Kidney (tissue), 14 donors: Measurements from ENCODE around the gene HMGN2. TPM values are rescaled to one million over a fixed set of nuclear protein-coding genes. Genes with fewer than 3 reads are reported as not detected.

Experiments used
- DNase-seq, 5 donors: peaks; one replicate each; pipeline ENCODE4 v3.0.0-alpha.2; 2013 to 2020
- FAIRE-seq: peaks from 2 replicates; lab custom pipeline; 2012; peaks lifted over from hg19 to GRCh38; lab: Jason Lieb, UNC
- H3K27ac ChIP-seq, 2 donors: one replicate each; pipeline ENCODE4 v1.7.0; 2013; ENCODE audit warnings: low read depth in 2 of 2, low read length in 2 of 2, inconsistent platforms in 1 of 2
- H3K27me3 ChIP-seq: one replicate; pipeline ENCODE4 v1.7.1; 2013; ENCODE audit warnings: low read length, inconsistent platforms; ENCODE audit not compliant: control insufficient read depth, insufficient read depth
- H3K36me3 ChIP-seq, 3 donors: one replicate each; pipeline versions ENCODE4 v1.7.0 to v1.7.1; 2013; ENCODE audit warnings: low read length in 3 of 3, control low read depth in 1 of 3, inconsistent platforms in 1 of 3; ENCODE audit not compliant: insufficient read depth in 3 of 3, control insufficient read depth in 2 of 3
- H3K4me1 ChIP-seq, 3 donors: one replicate each; pipeline versions ENCODE4 v1.7.0 to v1.7.1; 2013; ENCODE audit warnings: low read length in 3 of 3, inconsistent platforms in 1 of 3, low read depth in 1 of 3; ENCODE audit not compliant: control insufficient read depth in 2 of 3, insufficient read depth in 2 of 3
- H3K4me3 ChIP-seq, 3 donors: one replicate each; pipeline versions ENCODE4 v1.7.0 to v1.8.1; 2013; ENCODE audit warnings: low read length in 3 of 3, control low read depth in 1 of 3, inconsistent platforms in 1 of 3
- H3K9ac ChIP-seq, 3 donors: one replicate each; pipeline versions ENCODE4 v1.7.0 to v1.7.1; 2013; ENCODE audit warnings: low read length in 3 of 3, control low read depth in 1 of 3, inconsistent platforms in 1 of 3
- H3K9me3 ChIP-seq, 3 donors: one replicate each; pipeline versions ENCODE4 v1.7.0 to v1.7.1; 2013; ENCODE audit warnings: low read length in 3 of 3, control low read depth in 1 of 3, inconsistent platforms in 1 of 3; ENCODE audit not compliant: control insufficient read depth in 2 of 3, insufficient read depth in 1 of 3
- intact Hi-C: fragments of 100-400 bp; cut with DNase I; formaldehyde crosslinking; loops from one replicate; pipeline ENCODE4 v1.11.1; 2022
- polyA plus RNA-seq: library from polyadenylated mRNA; stranded (reverse); fragments of 350-450 nt; fragmentation: Illumina TruSeq; extraction: RNeasy Lipid Tissue Mini Kit (QIAGEN cat#74804); gene quantifications from one replicate; pipeline ENCODE4 v1.2.3, GENCODE V29; 2014; ENCODE audit warnings: low read depth, low replicate concordance; ENCODE audit not compliant: insufficient read depth
- total RNA-seq: library from RNA; stranded (reverse); fragmentation: NEBNext Ultra II Directional; extraction: Animal tissue kit (Norgen Biotek cat#: 25700); gene quantifications from one replicate; pipeline ENCODE4 v1.2.1, GENCODE V29; 2021
- TF ChIP-seq, protein P1 (sequence below): IDR thresholded peaks from 3 replicates; pipeline ENCODE4 v1.5.1; 2012; ENCODE audit warnings: mild to moderate bottlenecking, moderate library complexity, borderline replicate concordance; ENCODE audit not compliant: insufficient read depth; ENCODE audit errors: extremely low read depth
- donor health status: control.
- donor health status: control.
- donor health status: control.
- donor health status: control.
- donor health status: control.
- donor health status: DM: yes; HTN: yes; CAD: no.
- donor health status: Normal renal cell carcinoma (clear cell type).

HMGN2 gene
- total and polyA plus RNA-seq, 2 donors from 2014 or later, result 362 to 413 TPM

DNA sequence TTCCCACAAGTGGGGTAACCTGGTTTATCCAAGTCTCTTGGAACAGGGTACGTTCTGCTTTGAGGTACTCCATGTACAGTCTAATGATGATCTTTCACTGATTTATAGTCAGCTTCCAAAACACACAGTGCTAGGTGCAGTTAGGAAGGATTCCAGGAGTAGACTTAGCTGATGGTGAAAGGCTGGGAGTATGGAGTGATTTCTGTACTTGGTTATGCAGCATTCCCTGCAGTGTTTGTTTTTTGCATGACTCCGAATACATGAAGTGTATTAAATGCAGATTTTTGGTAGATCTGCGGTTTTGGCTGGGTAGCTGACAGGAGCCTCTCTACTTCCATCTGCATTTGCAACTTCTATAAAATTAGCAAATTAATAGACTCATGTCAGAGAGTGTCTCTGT lies 3.7 kb downstream of the HMGN2 start:
- Histone ChIP-seq H3K27ac (no peak overlapping the region), H3K4me3 (no peak overlapping the region), H3K9me3 (no peaks in the 10 kb centered on the region), H3K27me3 (no peaks in the 10 kb centered on the region), H3K4me1 (peaks cover 3 to 18% (median 10%) of the 10 kb centered on the region in 3 donors), H3K9ac (no peak overlapping the region), H3K36me3 (peaks cover 11 to 35% (median 12%) of the 10 kb centered on the region in 3 donors)
- no peak for FAIRE-seq
- intact Hi-C loops, result no loop called here
- DNase-seq, result no peak
- TF ChIP-seq, protein P1, sequence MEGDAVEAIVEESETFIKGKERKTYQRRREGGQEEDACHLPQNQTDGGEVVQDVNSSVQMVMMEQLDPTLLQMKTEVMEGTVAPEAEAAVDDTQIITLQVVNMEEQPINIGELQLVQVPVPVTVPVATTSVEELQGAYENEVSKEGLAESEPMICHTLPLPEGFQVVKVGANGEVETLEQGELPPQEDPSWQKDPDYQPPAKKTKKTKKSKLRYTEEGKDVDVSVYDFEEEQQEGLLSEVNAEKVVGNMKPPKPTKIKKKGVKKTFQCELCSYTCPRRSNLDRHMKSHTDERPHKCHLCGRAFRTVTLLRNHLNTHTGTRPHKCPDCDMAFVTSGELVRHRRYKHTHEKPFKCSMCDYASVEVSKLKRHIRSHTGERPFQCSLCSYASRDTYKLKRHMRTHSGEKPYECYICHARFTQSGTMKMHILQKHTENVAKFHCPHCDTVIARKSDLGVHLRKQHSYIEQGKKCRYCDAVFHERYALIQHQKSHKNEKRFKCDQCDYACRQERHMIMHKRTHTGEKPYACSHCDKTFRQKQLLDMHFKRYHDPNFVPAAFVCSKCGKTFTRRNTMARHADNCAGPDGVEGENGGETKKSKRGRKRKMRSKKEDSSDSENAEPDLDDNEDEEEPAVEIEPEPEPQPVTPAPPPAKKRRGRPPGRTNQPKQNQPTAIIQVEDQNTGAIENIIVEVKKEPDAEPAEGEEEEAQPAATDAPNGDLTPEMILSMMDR, result no peak

DNA sequence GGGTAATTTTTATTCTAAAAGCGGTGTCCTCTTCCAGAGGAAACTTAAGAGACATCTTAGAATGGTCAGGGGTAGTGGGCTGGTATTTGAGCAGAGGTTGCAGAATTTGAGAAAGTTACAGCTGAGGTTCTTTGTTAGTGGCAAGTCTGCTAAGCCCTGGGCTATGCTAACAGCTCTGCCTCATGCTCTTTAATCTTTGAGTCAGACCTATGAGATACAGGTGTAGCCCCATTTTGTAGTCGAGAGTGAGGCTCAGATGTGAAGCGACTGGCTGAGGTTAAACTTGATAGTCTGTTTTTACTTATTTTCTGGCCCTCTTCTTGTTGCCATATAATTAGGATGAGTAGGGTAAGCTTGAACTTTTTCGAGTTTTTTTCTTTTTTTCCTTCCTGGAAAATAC lies 4.7 kb downstream of the HMGN2 start:
- Histone ChIP-seq H3K4me1 (peaks cover 3 to 11% (median 10%) of the 10 kb centered on the region in 3 donors), H3K9ac (no peak overlapping the region), H3K36me3 (peaks cover 11 to 35% (median 12%) of the 10 kb centered on the region in 3 donors), H3K27ac (no peak overlapping the region), H3K4me3 (no peak overlapping the region), H3K9me3 (no peaks in the 10 kb centered on the region), H3K27me3 (no peaks in the 10 kb centered on the region)
- intact Hi-C loops, result no loop called here
- FAIRE-seq (no peak), DNase-seq (no peak)
- TF ChIP-seq, protein P1, result no peak

DNA sequence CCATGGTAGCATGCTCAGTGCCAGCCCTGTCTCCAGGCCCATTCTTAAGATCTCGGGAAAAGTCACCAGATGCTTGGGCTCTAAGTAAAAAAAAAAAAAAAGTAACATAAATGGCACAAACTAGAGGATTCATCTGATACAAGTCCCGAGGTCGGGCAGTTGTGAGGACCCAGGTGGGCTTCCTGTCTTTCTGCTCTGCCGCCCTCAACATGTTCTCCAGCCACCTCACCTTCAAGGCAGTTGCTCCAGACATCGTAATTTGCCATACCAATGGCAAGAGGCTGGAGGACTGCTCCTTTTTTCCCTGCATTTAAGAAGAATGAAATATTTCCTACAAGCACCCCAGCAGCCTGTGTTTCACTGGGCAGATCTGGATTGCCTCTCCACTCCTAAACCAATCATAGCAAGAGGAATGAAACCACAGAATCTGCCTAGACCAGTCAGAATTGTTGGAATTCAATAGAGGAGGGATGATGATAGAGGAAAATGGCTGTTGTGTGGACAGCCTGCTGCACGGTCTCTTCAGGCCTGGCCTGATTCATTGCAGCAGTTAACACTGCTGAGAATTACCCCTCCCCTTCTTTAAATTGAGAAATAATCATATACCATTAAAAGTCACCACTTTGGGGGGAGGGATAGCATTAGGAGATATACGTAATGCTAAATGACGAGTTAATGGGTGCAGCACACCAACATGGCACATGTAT lies 5.4 kb downstream of the HMGN2 start:
- intact Hi-C loops, result no loop called here
- no peak overlapping the region for H3K9ac ChIP-seq
- H3K9me3 ChIP-seq, result no peaks in the 10 kb centered on the region
- TF ChIP-seq, protein P1, result no peak
- FAIRE-seq (no peak), DNase-seq (no peak)
- no peak overlapping the region for H3K4me3 ChIP-seq
- H3K4me1 ChIP-seq, result peaks cover 3 to 11% (median 10%) of the 10 kb centered on the region in 3 donors
- no peaks in the 10 kb centered on the region for H3K27me3 ChIP-seq
- no peak overlapping the region for H3K27ac ChIP-seq
- peaks cover 11 to 35% (median 12%) of the 10 kb centered on the region in 3 donors for H3K36me3 ChIP-seq

DNA sequence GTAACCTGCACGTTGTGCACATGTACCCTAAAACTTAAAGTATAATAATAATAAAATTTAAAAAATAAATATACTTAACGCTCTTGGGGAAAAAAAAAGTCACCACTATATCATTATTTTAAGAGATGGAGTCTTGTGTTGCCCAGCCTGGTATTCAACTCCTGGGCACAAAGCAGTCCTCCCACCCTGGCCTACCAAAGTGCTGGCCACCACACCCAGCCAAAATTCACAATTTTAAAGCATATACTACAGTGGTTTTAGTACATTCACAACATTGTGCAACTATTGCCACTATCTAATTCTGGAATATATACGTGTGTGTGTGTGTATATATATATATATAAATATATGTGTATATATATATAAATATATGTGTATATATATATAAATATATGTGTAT lies 5.9 kb downstream of the HMGN2 start:
- FAIRE-seq, result no peak
- intact Hi-C loops, result no loop called here

More for the DNA sequence above, 5.9 kb downstream of the HMGN2 start:
- DNase-seq, result no peak
- H3K27ac ChIP-seq, result no peak overlapping the region
- H3K9me3 ChIP-seq, result no peaks in the 10 kb centered on the region
- no peaks in the 10 kb centered on the region for H3K27me3 ChIP-seq
- no peak overlapping the region for H3K9ac ChIP-seq
- TF ChIP-seq, protein P1, result no peak
- H3K4me1 ChIP-seq, result peaks cover 3 to 11% (median 10%) of the 10 kb centered on the region in 3 donors
- H3K36me3 ChIP-seq, result peaks cover 11 to 35% (median 12%) of the 10 kb centered on the region in 3 donors
- H3K4me3 ChIP-seq, result no peak overlapping the region
